GM21717 (cell line): ENCODE measurements around the gene EIF5.

Source experiments
- ATAC-seq: cut with Tn5 transposase; IDR thresholded peaks from one replicate; pipeline ENCODE4 v1.9.1; 2021; ENCODE audit warnings: mild to moderate bottlenecking, moderate library complexity; ENCODE audit not compliant: unreplicated experiment

EIF5 gene

DNA sequence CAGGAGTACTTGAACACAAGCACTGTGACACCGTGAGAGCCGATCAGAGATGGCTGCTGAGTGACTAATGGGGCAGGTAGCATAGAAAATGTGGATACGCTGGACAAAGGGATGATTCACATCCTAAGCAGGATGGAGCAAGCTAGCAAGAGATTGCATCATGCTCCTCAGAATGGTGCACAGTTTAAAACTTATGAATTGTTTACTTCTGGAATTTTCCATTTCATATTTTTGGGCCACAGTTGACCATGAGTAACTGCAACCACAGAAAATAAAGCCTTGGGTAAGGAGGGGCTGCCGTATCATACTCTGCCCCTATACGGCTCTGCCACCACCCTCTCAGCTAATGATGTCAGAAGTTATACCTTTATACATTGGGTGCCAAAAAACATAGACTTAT is 27.8 kb downstream of the EIF5 start:
- ATAC-seq: no peak

DNA sequence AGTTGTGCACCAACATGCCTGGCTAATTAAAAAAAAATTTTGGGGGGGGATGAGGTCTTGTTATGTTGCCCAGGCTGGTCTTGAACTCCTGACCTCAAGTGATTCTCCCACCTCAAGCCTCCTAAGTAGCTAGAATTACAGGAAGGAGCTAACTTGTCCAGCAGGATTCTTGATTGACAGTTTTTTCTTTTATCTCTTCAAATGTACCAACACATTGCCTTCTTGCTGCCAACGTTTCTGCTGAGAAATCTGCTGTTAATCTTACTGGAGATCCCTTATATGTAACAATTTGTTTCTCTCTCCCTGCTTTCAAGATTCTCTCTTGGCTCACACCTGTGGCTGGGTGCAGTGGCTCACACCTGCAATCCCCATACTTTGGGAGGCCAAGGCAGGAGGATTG is 28.7 kb downstream of the EIF5 start:
- ATAC-seq: no peak

DNA sequence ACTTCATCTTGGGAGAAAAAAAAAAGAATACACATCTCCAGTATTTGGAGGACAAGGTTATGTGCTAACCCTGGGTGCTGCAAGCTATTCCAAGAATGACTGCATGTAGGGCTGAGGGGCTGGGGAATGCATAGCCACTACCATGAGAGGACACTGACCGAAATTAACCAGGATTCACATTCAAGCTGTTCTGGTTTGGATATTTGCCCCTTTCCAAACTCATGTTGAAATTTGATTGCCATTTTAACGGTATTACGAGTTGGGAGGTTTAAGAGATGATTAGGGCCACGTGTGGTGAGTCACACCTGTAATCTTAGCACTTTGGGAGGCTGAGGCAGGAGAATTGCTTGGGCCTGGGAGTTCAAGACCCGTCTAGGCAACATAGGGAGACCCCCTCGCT is 32.7 kb downstream of the EIF5 start:
- ATAC-seq: no peak

DNA sequence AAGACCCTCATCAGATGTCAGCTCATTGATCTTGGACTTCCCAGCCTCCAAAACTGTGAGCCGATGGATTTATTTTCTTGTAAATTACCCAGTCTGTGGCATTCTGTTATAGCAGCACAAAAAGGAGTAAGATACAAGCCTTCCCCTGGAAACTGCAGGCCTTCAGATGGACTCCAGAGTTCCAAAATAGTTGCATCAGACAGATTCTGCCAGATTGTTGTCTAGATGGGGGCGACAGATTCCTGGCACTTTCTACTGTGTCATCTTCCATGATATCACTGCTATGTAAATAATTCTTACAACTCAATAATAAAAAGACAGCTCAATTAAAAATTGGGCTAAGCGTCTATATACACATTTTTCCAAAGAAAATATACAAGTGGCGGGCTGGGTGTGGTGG is 34.0 kb downstream of the EIF5 start:
- ATAC-seq: no peak

DNA sequence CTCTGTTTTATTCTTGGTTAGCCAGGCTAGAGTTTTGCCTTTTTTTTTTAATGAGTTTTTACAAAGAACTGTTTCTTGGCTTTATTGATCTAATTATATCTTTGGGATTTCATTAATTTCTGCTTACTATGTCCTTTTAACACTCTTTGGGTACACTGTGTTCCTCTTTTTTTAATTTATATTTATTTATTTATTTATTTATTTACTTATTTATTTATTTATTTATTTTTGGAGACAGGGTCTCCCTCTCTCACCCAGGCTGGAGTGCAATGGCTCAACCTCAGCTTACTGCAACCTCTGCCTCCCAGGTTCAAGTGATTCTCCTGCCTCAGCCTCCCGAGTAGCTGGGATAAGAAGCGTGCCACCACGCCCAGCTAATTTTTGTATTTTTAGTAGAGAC is 36.0 kb downstream of the EIF5 start:
- no peak for ATAC-seq

DNA sequence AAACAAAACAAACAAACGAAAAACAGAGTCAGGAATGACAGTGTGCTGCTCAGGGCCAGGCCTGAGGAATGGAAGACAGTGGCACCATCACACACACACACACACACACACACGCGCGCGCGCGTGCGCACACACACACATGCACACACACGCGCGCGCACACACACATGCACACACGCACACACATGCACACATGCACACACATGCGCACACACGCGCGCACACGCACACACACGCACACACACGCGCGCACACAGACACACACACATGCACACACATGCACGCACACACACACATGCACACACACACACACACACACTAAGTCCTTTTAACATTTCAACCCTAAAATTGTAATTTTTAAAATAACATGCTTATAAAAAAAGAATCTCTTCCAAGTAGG is 38.0 kb downstream of the EIF5 start:
- ATAC-seq: no peak

DNA sequence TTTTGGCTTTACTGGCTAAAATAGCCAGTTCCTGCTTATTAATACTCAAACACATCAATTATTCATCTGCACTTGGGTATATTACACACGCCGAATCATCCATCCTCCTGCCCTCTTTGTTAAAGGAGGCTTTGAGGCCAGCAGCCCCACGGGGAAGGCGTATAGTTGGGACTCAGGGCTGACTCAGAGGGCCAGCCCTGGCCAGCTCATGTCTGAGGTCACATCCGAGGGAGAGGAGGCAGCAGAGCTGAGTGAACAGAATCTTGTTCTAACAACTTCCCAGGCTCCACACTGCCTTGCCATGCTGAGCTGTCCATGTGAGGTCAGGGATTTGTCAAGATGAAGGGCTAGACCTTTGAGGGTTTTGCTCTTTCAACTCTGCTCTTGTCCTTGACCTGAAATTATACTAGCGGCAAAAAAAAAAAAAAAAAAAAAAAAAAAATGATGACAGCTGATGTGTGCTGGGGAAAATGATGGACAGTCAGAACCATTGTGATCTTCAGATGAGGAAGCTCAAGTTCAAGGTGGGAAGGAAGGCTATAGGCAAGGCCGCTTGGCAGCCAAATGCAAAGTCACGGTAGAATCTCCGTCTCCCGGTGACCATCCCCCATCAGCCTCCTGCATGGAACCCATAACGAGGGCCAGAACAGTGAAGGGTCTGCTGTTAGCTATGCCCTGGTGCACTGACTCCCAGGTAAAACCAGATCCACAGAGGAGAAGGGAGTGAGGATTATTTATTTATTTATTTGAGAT is 38.7 kb downstream of the EIF5 start:
- no peak for ATAC-seq

DNA sequence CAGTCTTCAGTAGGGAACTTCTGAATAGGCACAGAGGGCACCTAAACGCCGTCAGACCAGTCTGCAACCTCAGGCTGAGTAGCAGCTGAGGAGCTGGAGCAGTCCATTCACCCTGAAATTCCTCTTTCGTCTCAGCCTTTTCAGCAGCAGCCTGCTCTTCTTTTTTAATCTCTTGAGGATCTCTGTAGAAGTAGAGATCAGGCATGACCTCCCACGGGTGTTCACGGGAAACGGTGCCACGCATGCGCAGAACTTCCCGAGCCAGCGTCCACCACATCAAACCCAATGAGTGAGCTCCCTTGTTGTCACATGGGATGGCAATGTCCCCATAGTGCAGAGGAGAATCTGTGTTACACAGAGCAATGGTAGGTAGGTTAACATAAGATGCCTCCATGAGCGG is 40.1 kb downstream of the EIF5 start:
- no peak for ATAC-seq

DNA sequence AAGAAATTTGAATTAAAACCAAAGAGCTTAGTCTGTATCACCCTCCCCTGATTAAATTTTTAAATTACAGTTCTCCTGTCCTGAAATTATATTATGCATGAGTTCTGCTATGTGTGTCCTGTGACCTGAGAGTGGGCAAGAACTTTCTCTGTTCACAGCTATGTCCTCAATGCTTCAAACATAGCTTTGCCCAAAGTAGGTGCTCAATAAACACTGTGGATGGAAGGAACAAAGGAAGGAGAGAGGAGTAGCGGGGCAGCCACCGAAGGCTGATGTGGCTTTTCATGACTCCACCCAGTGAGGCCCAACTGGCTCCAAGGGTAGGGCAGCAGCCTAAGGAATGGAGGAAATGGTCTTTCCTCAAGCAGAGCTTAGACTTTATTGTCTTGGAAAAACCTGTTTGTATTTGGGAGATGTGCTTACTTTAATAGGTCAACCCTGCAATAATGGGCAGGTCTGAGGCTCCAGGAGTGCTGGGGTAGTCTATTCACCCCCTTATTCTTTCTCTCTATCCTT is 43.5 kb downstream of the EIF5 start:
- ATAC-seq: no peak

DNA sequence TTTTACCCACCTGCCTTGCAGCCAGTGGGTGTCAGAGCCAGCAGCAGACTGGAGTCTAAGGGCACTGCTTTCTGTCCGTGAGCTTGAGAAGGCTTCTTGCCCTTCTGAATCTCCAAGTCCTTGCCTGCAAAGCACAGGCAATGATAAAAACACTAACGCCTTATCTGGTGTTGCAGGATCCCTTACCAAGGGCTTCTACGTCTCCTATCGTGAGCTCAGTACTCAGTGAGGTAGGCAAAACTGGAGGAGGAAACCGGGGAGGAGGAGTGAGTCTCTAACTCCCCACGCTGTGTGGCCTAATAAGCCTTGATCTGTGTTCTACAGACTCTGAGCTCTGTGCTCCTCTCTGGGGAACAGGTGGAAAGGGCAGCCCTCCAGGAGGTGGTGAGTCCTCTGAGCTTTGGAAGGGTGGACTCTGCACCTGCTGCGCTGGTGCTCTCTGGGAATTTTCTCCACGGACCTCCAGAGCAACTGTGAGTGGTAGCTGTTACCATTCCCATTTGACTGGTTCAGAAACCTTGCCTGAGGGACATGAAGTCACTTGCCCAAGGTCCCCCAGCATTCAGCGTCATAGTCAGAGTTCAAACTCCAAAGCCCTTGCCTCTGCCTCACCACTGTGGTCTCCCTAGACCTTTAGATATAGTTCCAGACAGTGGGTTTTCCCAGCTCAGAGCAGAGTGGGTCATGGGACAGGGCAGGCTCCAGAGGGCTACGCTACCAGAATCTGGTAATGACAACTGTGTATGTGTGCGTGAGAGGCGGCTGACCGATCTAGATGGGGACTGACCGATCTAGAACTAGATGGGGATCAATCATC is 44.2 kb downstream of the EIF5 start:
- ATAC-seq: no peak

DNA sequence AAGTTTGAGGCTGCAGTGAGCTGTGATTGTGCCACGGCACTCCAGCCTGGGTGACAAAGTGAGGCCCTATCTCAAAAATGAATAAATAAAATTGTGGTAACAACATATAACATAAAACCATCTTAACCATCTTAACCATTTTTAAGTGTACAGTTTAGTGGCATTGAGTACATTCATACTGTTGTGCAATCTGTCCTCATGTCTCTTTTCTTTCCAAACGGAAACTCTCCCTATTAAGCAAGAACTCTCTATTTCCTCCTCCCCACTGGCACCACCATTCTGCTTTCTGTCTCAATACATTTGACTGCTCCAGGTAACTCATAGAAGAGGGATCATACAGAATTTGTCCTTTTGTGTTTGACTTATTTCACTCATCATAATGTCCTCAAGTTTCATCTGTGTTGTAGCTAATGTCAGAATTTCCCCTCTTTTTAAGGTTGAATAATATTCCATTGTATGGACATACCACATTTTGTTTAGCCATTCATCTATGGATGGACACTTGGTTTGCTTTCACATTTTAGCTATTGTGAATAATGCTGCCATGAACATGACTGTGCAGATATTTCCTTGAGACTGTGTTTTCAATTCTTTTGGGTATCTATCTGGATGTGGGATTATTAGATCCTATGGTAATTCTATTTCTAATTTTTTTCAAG is 46.8 kb downstream of the EIF5 start:
- ATAC-seq: no peak

DNA sequence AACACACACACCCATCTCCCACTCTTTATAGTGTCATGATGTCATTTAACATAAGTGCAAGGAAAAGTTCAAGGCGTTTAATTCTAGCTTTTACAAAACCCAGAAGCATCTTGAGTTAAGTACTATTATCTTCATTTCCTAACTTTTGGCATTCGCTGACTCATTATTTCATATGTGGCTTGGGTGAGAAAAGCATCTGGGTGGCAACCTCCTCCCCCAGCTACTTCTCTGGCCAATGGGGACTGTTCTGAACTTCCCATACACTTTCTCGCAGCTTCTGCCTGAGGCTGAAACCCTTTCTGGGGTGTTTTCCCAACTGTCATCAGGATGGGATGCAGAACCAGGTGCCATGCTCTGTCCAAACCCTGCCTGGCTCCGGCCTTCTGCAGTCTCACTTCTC is 48.3 kb downstream of the EIF5 start:
- ATAC-seq: no peak

DNA sequence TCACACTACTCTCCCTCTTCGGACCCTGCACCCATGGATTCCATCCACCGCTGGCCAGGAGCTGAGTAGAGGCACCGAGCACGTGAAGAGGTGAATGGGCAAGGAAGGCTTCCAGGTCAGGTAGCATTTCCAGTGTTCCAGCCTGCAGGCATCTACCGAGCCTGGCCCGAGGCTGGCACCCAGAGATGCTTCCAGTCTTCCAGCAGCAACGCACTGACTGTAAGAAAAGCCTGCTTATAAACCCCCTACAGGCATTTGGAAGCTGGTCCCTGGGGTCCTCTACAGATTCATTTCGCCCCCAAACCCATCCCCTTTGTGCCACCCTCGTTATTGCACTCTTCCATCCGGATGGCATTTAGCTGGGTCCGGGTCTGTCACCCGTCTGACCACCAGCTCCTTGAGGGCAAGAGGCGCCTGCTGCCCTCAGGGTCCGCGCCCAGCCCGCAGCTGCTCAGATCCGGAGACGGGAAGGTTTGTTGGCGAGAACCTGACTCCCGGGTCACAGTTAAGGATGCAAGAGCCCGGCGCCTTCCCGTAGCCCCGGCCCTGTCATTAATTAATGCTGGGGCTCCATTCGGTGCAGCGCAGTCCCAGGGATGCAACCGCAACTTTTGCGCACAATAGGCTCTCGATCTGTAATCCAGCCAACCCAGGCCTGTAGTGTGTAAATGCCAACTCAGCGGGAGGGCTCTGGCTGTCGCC is 50.6 kb downstream of the EIF5 start:
- peak; percentile 10 for ATAC-seq

DNA sequence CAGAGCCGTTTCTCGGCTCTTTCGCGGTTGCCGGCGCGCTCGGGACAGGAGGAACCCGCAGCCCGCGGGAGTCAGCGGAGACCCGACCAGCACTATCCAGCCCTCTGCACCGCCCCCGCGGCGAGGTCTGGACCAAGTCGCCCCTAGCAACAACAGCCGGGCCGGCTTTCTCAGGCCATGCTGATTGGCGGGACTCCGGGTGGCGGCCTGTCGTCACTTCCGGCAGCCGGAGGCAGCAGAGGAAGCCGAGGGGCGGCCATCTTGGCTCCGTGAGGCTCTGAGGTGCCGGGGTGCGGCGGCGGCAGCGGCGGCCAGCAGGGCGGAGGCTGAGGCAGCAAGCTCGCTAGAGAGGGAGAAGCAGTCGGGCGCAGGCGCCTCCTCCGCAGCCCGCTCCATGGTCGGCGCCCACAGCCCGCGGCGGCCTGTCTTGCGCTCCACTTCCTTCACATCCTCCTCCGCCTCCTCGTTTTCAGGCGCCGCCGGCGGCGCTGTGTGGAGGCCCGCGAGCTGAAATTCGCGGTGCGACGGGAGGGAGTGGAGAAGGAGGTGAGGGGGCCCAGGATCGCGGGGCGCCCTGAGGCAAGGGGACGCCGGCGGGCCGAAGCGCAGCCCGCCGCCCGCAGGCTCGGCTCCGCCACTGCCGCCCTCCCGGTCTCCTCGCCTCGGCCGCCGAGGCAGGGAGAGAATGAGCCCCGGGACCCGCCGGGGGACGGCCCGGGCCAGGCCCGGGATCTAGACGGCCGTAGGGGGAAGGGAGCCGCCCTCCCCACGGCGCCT is 51.3 kb downstream of the EIF5 start, which contains the start of gene MARK3:
MARK3 (plus strand) TSS at position 264 of the 777 bp plus-strand sequence. CDS start 615 bp downstream, outside the sequence.
- ATAC-seq: peak; percentile 94

DNA sequence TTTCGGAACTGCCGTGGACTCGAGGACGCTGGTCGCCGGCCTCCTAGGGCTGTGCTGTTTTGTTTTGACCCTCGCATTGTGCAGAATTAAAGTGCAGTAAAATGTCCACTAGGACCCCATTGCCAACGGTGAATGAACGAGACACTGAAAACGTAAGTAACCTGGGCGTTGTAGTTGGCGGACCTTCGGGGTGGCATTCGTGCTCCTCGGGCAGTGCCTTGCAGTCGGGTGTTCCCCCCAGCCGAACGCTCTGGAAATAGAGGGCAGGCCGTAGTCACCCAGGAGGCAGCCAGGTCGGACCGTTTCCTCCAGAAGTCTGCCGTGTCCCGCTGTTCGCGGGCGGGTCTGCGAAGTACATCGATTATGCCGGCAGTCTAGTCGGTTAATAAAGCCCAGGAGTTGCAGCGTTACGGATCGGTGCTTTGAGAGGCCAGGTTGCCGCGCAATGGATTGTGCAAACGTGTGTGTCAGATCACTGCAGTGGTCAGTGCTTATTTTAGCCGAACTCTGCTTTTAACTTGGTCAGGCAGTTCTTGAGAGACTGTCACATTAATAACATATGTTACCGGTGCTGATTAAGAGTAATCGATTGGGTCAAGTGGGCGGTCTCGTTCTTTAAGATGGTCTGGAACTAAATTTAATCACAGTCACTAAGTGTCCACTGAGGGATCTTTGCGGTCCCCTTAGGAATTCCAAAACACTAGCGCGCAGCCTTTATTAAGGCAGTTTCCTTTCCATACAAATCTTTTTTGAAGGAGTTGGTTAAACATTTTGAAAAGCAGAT is 52.1 kb downstream of the EIF5 start:
- peak; percentile 1 for ATAC-seq

DNA sequence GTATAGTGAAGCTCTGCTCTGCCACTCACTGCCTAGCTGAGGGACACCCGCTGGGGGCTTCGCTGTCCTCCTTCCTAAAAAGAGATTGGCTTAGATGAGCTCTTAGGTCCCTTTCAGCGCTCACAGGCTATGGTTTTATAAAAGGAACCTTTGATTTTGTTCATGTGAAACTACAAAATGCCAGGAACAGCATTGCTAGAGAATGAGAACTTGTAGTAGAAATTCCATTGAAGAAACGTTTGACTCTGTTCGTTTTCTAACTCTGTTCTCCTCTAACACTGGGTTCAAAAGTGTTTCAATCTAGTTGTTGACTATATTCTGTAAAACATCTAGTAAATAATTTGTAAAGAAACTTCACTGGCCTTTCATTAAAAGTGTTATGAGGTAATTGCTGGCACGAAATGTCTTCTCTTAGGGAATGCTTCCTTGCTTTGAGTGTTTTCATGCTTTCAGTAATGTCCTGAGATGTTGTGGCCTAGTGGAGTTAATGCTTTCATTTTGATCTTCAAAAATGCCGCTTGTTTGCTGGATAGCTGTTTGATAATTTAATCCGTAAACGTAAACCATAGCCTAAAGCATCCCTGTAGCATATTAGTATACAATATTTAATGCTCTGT is 52.8 kb downstream of the EIF5 start:
- no peak for ATAC-seq

DNA sequence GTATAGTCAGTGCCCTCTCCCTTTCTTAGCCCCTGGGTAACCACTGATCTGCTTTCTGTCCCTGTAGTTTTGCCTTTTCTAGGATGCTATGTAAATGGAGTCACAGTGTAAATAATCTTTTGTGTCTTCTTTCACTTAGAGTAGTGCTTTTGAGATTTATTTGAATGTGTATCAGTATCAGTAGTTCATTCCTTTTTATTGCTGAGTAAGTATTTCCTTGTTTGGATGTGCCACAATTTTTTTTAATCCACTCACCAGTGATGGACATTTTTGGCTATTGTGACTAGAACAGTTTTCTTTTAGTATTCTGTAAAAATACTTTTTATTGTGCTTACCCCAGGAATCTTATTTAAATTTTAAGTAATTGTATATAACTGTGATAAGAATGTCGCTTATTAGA is 54.6 kb downstream of the EIF5 start:
- ATAC-seq: no peak

DNA sequence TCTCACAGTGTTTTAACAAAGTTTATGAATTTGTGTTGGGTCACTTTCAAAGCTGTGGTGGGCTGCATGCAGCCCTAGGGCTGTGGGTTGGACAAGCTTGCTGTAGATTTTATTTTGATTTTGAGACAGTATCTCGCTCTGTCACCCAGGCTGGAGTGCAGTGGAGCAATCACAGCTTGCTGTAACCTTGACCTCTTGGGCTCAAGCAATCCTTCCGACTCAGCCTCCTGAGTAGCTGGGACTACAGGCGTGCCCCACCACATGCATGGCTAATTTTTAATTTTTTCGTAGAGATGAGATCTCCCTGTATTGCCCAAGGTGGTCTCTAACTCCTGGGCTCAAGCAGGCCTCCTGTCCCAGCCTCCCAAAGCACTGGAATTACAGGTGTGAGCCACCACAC is 56.6 kb downstream of the EIF5 start:
- no peak for ATAC-seq

DNA sequence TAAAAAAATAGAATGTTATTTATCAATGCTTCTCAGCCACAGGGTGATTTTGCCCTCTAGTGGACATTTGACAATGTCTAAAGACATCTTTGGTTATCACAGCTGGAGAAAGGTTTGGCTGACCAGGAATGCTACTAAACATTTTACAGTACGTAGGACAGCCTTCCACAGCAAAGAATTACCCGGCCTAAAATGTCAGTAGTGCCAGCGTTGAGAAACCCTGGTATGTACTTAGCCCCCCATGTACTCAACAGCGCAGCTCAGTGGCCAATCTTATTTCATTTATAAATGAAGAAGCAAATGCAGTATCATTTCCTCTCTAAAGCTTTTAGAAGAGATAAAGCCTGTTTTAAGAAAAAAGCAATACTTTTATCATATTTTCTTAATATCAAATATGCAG is 57.0 kb downstream of the EIF5 start:
- no peak for ATAC-seq
